Endometrial microvascular endothelial cells (primary cell): ENCODE measurements around the gene DCHS2. TPM values are rescaled to one million over a fixed set of nuclear protein-coding genes. Genes with fewer than 3 reads are reported as not detected.

Experiments used
- in situ Hi-C: cut with HindIII; loops from 2 replicates; pipeline ENCODE4 v1.10.0; 2017; ENCODE audit warnings: low sequenced_read_pairs, low pct_unique_long_range_greater_than_20kb; ENCODE audit errors: inconsistent ontology term
- total RNA-seq: library from RNA; depleted of rRNA; stranded (reverse); fragments of >200 nt; gene quantifications from one replicate; pipeline ENCODE4 v1.2.3, GENCODE V29; 2015; ENCODE audit errors: inconsistent ontology term

The DCHS2 gene
- total RNA-seq, 1 donor from 2014 or later: not detected

GRCh38 chr4:154462081-154462810 lies 29.4 kb downstream of the DCHS2 start:
- in situ Hi-C loops: no loop called here

- in situ Hi-C loops: no loop called here
Observed at GRCh38 chr4:154457471-154457870, 34.1 kb downstream of the DCHS2 start.

GRCh38 chr4:154456889-154457288 lies 34.7 kb downstream of the DCHS2 start:
- in situ Hi-C loops: no loop called here

- in situ Hi-C loops: no loop called here
Observed at GRCh38 chr4:154456240-154456639, 35.4 kb downstream of the DCHS2 start.

GRCh38 chr4:154455111-154455510 lies 36.5 kb downstream of the DCHS2 start:
- in situ Hi-C loops: no loop called here

GRCh38 chr4:154454710-154455109 lies 36.9 kb downstream of the DCHS2 start:
- in situ Hi-C loops: no loop called here

GRCh38 chr4:154452798-154453346 lies 38.7 kb downstream of the DCHS2 start:
- in situ Hi-C loops: no loop called here

- in situ Hi-C loops: no loop called here
Observed at GRCh38 chr4:154450966-154451365, 40.6 kb downstream of the DCHS2 start.

GRCh38 chr4:154444958-154445357 lies 46.6 kb downstream of the DCHS2 start:
- in situ Hi-C loops: no loop called here

- in situ Hi-C loops: no loop called here
Observed at GRCh38 chr4:154441982-154442381, 49.6 kb downstream of the DCHS2 start.

- in situ Hi-C loops: no loop called here
Observed at GRCh38 chr4:154441124-154441523, 50.5 kb downstream of the DCHS2 start.

GRCh38 chr4:154439224-154439623 lies 52.4 kb downstream of the DCHS2 start:
- in situ Hi-C loops: no loop called here

- in situ Hi-C loops: no loop called here
Observed at GRCh38 chr4:154435895-154436294, 55.7 kb downstream of the DCHS2 start.

- in situ Hi-C loops: no loop called here
Observed at GRCh38 chr4:154433543-154433942, 58.1 kb downstream of the DCHS2 start.

GRCh38 chr4:154429176-154429575 lies 62.4 kb downstream of the DCHS2 start:
- in situ Hi-C loops: no loop called here

GRCh38 chr4:154427149-154427548 lies 64.5 kb downstream of the DCHS2 start:
- in situ Hi-C loops: no loop called here

- in situ Hi-C loops: no loop called here
Observed at GRCh38 chr4:154425514-154425913, 66.1 kb downstream of the DCHS2 start.

GRCh38 chr4:154424810-154425484 lies 66.7 kb downstream of the DCHS2 start:
- in situ Hi-C loops: no loop called here

- in situ Hi-C loops: no loop called here
Observed at GRCh38 chr4:154422152-154422551, 69.4 kb downstream of the DCHS2 start.

- in situ Hi-C loops: no loop called here
Observed at GRCh38 chr4:154421618-154422017, 70.0 kb downstream of the DCHS2 start.
